SK-N-MC (cell line): ENCODE measurements around the gene TPM4.

Experiments used
- EZH2 ChIP-seq: fragments of 200-600 bp; sonication (generic); IDR thresholded peaks from one replicate; pipeline ENCODE4 v1.6.1; 2017; ENCODE audit warnings: antibody characterized with exemption
- FOXP2 ChIP-seq: optimal IDR thresholded peaks from 2 replicates; pipeline ENCODE3; 2011; ENCODE audit warnings: mild to moderate bottlenecking, moderate library complexity; ENCODE audit not compliant: insufficient read depth; ENCODE audit errors: extremely low read length, control extremely low read depth
- POLR2AphosphoS5 ChIP-seq: IDR thresholded peaks from 2 replicates; pipeline ENCODE4 v1.6.1; 2012; ENCODE audit warnings: mild to moderate bottlenecking, low read depth, low read length, borderline replicate concordance

- no peak for TF ChIP-seq POLR2AphosphoS5
- no peak for TF ChIP-seq EZH2
- no peak for TF ChIP-seq FOXP2
These were observed 39.2 kb downstream of the TPM4 start for GRCh38 chr19:16115301-16116039.
